ENCODE measurements around the gene SRSF10.

- no peak for TF ChIP-seq SIN3A (IDR thresholded peaks at IDR 0.05; ENCODE audit: low read depth)
- TF ChIP-seq, protein P1, sequence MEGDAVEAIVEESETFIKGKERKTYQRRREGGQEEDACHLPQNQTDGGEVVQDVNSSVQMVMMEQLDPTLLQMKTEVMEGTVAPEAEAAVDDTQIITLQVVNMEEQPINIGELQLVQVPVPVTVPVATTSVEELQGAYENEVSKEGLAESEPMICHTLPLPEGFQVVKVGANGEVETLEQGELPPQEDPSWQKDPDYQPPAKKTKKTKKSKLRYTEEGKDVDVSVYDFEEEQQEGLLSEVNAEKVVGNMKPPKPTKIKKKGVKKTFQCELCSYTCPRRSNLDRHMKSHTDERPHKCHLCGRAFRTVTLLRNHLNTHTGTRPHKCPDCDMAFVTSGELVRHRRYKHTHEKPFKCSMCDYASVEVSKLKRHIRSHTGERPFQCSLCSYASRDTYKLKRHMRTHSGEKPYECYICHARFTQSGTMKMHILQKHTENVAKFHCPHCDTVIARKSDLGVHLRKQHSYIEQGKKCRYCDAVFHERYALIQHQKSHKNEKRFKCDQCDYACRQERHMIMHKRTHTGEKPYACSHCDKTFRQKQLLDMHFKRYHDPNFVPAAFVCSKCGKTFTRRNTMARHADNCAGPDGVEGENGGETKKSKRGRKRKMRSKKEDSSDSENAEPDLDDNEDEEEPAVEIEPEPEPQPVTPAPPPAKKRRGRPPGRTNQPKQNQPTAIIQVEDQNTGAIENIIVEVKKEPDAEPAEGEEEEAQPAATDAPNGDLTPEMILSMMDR (IDR thresholded peaks at IDR 0.05 in 2 of 3, conservative IDR thresholded peaks at IDR 0.05 in 1 of 3; ENCODE audit: borderline replicate concordance in 1 of 3, insufficient read depth in 1 of 3, low read depth in 2 of 3, low read length in 2 of 3): no peak
- no peak for TF ChIP-seq POLR2A (IDR thresholded peaks at IDR 0.05; ENCODE audit: borderline replicate concordance, extremely low read depth, insufficient read depth, insufficient read length)
- TF ChIP-seq ZBTB33 (IDR thresholded peaks at IDR 0.05; ENCODE audit: extremely low read depth, insufficient replicate concordance, low read length): no peak
- TF ChIP-seq MAX (IDR thresholded peaks at IDR 0.05): no peak
- no peak for TF ChIP-seq YY1 (IDR thresholded peaks at IDR 0.05; ENCODE audit: extremely low read depth, insufficient replicate concordance, low read depth, low read length)
- no peak for TF ChIP-seq TCF7L2 (IDR thresholded peaks at IDR 0.05; ENCODE audit: borderline replicate concordance, extremely low read depth, insufficient read depth, insufficient read length)
- no peak for TF ChIP-seq SRF (IDR thresholded peaks at IDR 0.05; ENCODE audit: low read depth)
- TF ChIP-seq ZNF274 (IDR thresholded peaks at IDR 0.05; ENCODE audit: low read depth, low read length): no peak
- TF ChIP-seq RAD21 (IDR thresholded peaks at IDR 0.05; ENCODE audit: low read depth): no peak
- no peak for TF ChIP-seq POLR2AphosphoS5 (IDR thresholded peaks at IDR 0.05; ENCODE audit: low read depth, low read length)
- no peak for TF ChIP-seq JUND (IDR thresholded peaks at IDR 0.05)
- TF ChIP-seq EZH2 (IDR thresholded peaks at IDR 0.05): no peak
- TF ChIP-seq, protein P2, sequence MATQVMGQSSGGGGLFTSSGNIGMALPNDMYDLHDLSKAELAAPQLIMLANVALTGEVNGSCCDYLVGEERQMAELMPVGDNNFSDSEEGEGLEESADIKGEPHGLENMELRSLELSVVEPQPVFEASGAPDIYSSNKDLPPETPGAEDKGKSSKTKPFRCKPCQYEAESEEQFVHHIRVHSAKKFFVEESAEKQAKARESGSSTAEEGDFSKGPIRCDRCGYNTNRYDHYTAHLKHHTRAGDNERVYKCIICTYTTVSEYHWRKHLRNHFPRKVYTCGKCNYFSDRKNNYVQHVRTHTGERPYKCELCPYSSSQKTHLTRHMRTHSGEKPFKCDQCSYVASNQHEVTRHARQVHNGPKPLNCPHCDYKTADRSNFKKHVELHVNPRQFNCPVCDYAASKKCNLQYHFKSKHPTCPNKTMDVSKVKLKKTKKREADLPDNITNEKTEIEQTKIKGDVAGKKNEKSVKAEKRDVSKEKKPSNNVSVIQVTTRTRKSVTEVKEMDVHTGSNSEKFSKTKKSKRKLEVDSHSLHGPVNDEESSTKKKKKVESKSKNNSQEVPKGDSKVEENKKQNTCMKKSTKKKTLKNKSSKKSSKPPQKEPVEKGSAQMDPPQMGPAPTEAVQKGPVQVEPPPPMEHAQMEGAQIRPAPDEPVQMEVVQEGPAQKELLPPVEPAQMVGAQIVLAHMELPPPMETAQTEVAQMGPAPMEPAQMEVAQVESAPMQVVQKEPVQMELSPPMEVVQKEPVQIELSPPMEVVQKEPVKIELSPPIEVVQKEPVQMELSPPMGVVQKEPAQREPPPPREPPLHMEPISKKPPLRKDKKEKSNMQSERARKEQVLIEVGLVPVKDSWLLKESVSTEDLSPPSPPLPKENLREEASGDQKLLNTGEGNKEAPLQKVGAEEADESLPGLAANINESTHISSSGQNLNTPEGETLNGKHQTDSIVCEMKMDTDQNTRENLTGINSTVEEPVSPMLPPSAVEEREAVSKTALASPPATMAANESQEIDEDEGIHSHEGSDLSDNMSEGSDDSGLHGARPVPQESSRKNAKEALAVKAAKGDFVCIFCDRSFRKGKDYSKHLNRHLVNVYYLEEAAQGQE (IDR thresholded peaks at IDR 0.05; ENCODE audit: low read depth): no peak
Observed at GRCh38 chr1:23967871-23968270, 12.3 kb downstream of the SRSF10 start.
